Heart left ventricle (tissue), 13 donors: Measurements from ENCODE around the gene XPC.

Experiments
- POLR2A ChIP-seq, 2 donors: fragments of 450-650 bp; IDR thresholded peaks; one replicate each; pipeline ENCODE4 v1.6.1; 2017; ENCODE audit warnings: antibody characterized with exemption in 2 of 2, mild to moderate bottlenecking in 2 of 2, moderate library complexity in 2 of 2
- TF ChIP-seq, protein P1 (sequence below), 12 donors: fragments of 200-600 bp; sonication (generic) in 4 of 12; IDR thresholded peaks; one replicate each; pipeline versions ENCODE4 v1.5.0 to v1.8.0; 2018 to 2022; ENCODE audit warnings: antibody characterized with exemption in 12 of 12, mild to moderate bottlenecking in 5 of 12
- donor health status: ischemic (EF 13 %, LVEDD 7.1; RV severe dilation, severe dysfunction).
- donor health status: DM: no; HTN: yes; CAD: no.
- donor health status: DM: no; HTN: no; CAD: no.
- donor health status: ischemic (EF 25% LVEDD 6.9; RV normal size, moderate dysfunction).
- donor health status: ischemic (EF 25% LVEDD 5.7; RV mildly dilated, moderate dysfunction).
- donor health status: ischemic (EF 35%, LVEDD 5.7; RV mildly dilated, moderate dysfunction).
- donor health status: nonischemic (EF 11% LVEDD 7.7; RV severe dilation, severe dysfunction).
- donor health status: DM: yes; HTN: yes; CAD: no.
- donor health status: PGD.
- donor health status: ischemic (EF 29% LVEDD 5.4; RV normal size, mild dysfunction).
- donor health status: nonischemic (EF 23%, LVEDD 6.1; RV moderate dilation, normal function).

DNA sequence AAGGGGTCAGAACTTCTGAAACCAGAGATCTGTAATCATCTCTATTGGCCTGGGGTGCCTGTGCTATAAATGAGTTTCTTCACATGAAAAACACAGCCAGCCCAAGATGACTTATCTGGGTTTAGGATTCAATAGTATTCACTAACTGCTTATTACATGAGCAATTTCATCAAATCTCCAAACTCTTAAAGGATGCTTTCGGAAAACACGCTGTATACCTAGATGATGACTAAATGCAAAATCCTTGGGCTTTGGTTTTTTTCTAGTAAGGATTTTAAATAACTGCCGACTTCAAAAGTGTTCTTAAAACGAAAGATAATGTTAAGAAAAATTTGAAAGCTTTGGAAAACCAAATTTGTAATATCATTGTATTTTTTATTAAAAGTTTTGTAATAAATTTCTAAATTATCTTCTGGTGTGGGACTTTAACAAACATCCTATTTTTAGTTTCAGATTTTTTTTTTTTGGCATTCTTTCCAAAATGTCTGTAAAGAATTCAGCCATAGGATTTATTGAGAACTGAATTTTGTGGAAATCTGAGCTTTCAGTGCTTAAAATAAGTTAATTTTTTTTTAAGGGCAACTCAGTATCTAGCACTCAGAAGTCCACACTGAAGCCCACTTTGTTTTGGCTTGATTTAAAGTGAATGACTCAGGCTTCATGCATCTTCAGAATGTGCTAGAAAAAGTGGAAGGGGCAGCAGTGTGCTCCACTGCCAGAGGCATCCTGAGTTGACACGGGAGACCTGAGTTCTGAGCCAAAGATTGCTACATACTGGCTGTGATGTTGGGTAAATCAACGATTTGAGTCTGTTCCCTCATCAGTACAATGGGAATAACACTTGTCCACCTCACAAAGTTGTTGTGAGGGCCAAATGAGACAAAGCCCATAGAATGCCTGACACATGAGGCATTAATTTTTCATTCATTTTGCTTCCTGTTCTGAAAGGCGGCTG is 34.9 kb downstream of the XPC start:
- peak in 1 of 2 donors; percentile 23 for TF ChIP-seq POLR2A (IDR thresholded peaks at IDR 0.05)
- TF ChIP-seq, protein P1, sequence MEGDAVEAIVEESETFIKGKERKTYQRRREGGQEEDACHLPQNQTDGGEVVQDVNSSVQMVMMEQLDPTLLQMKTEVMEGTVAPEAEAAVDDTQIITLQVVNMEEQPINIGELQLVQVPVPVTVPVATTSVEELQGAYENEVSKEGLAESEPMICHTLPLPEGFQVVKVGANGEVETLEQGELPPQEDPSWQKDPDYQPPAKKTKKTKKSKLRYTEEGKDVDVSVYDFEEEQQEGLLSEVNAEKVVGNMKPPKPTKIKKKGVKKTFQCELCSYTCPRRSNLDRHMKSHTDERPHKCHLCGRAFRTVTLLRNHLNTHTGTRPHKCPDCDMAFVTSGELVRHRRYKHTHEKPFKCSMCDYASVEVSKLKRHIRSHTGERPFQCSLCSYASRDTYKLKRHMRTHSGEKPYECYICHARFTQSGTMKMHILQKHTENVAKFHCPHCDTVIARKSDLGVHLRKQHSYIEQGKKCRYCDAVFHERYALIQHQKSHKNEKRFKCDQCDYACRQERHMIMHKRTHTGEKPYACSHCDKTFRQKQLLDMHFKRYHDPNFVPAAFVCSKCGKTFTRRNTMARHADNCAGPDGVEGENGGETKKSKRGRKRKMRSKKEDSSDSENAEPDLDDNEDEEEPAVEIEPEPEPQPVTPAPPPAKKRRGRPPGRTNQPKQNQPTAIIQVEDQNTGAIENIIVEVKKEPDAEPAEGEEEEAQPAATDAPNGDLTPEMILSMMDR (IDR thresholded peaks at IDR 0.05) = no peak
